Uterus (tissue), 4 donors: ENCODE measurements around the gene LRRC63. TPM values are rescaled to one million over a fixed set of nuclear protein-coding genes. Genes with fewer than 3 reads are reported as not detected.
"Not testable (repeated sequence)": the region's sequence is repeated elsewhere in the genome, so short reads cannot be mapped to it uniquely, and the experiment has no call there.

Source experiments
- DNase-seq, 2 donors: peaks; one replicate each; pipeline ENCODE4 v3.0.0-alpha.2; 2019 to 2020
- H3K27ac ChIP-seq, 2 donors: fragments of 200-600 bp; sonication (generic); 1 replicate in 1 of 2; 2 replicates in 1 of 2; pipeline ENCODE4 v1.5.1; 2016 to 2018
- H3K27me3 ChIP-seq, 2 donors: fragments of 200-600 bp; sonication (generic); one replicate each; pipeline ENCODE4 v1.5.1; 2018 to 2019; ENCODE audit warnings: control low read depth in 1 of 2
- H3K36me3 ChIP-seq, 2 donors: fragments of 200-600 bp; sonication (generic); one replicate each; pipeline ENCODE4 v1.5.1; 2019; ENCODE audit warnings: control low read depth in 1 of 2
- H3K4me1 ChIP-seq, 2 donors: fragments of 200-600 bp; sonication (generic); one replicate each; pipeline ENCODE4 v1.5.1; 2018 to 2019; ENCODE audit warnings: control low read depth in 1 of 2
- H3K4me3 ChIP-seq, 2 donors: fragments of 200-600 bp; sonication (generic); 1 replicate in 1 of 2; 2 replicates in 1 of 2; pipeline ENCODE4 v1.5.1; 2018 to 2019; ENCODE audit warnings: mild to moderate bottlenecking in 1 of 2
- H3K9me3 ChIP-seq, 2 donors: fragments of 200-600 bp; sonication (generic); one replicate each; pipeline ENCODE4 v1.5.1; 2019; ENCODE audit warnings: control low read depth in 1 of 2
- POLR2A ChIP-seq, 2 donors: fragments of 450-650 bp; IDR thresholded peaks; one replicate each; pipeline ENCODE4 v1.6.1; 2016; ENCODE audit warnings: antibody characterized with exemption in 2 of 2, mild to moderate bottlenecking in 1 of 2, moderate library complexity in 1 of 2
- intact Hi-C: fragments of 100-400 bp; cut with DNase I; formaldehyde crosslinking; loops from one replicate; pipeline ENCODE4 v1.15.1; 2023; ENCODE audit warnings: low total_unique reads
- total RNA-seq, 4 donors: library from RNA; depleted of rRNA in 3 of 4; stranded (reverse); fragments of >200 nt in 3 of 4; gene quantifications; one replicate each; pipeline versions ENCODE4 v1.1.0 to v1.2.4, GENCODE V29; 2014 to 2023
- TF ChIP-seq, protein P1 (sequence below), 4 experiments: fragments of 200-600 bp in 2 of 4; fragments of 450-650 bp in 2 of 4; sonication (generic) in 2 of 4; IDR thresholded peaks; one replicate each; pipeline ENCODE4 v1.5.1; 2016 to 2019; ENCODE audit warnings: antibody characterized with exemption in 4 of 4, mild to moderate bottlenecking in 2 of 4, moderate library complexity in 1 of 4
- donor health status: DM: yes; HTN: yes; CAD: no.

Gene LRRC63, protein sequence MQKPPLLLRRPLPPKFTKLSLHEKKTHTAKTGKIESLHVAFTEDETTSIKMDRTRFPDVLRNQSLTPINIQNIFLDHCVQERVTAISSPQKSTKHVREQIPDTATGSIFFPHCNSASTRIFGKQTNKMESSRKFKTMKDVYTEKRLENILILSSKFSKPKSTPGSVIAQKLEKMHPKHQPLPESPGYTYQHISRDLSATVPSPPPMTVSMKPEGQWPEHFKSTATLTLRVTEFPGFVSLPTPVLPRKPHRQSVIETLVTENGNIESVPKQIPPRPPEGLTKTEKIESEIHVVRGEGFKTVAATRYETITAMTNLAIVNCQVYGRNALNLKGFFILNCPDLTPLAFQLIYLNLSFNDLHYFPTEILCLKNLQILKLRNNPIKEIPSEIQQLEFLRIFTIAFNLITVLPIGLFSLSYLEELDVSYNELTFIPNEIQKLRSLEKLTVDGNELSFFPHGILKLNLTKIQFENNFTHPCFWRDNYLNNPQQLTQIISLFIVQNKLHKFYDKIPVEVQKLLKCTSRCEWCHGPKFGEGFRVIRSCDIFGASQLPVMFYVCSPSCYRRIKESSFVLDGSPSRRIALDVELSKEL
- total RNA-seq = 1 to 10 TPM in 1 of 4 donors, not detected in 3; 1.2 TPM

DNA sequence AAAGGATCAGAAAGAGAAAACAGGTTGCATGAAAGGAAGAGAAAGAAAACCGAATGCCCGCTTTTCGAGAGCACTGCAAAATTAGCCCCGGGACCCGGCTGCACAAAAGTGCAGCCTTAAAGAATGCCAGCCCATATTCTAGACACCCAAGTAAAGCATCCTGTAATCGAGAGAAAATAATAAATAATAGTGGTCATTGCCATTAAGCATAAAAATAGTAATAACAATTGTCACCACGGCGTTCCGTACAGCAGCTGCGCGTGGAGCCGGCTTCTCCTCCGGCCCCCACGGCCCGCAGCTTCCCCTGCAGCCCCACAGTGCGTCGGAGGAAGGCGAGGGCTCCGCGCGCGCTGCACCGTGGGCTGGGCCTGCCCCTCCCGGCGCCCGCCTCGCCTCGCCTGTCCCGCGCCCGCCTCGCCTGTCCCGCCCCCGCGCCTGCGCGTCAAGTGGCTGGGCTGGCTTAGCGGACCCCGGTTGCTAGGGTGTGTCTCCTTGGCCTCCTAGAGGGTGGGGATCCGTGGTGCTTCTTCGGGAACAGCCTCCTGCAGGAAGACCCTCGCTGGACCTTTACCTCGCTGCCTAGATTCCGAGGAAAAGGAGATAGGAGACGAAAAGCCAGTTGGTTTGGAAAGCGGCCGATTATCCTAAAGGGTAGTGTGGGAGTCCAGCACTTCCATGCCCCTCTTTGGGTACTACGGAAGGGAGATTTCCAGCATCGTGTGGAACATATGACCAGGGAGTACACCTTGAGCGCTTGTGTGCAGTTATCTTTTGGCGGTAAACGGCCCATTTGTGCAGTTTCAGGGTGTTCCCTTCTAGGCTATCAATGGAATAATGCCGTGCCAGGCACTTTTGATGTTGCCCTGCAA, at the start of gene LRRC63:
Gene LRRC63, plus strand, starts transcription at position 446 of the 869 bp plus-strand sequence. CDS start 1,107 bp downstream, outside the sequence.
- H3K4me3 ChIP-seq = peak within 1 kb of the TSS; percentile 25 to 35
- peaks cover 0 to 4% of the 10 kb centered on the region in 2 donors for H3K27me3 ChIP-seq
- DNase-seq = peak; percentile 50 to 55
- peak within 1 kb of the TSS in 1 of 2 donors; percentile 27 for H3K27ac ChIP-seq
- TF ChIP-seq POLR2A (IDR thresholded peaks at IDR 0.05) = peak in 1 of 2 donors; percentile 12
- TF ChIP-seq, protein P1, sequence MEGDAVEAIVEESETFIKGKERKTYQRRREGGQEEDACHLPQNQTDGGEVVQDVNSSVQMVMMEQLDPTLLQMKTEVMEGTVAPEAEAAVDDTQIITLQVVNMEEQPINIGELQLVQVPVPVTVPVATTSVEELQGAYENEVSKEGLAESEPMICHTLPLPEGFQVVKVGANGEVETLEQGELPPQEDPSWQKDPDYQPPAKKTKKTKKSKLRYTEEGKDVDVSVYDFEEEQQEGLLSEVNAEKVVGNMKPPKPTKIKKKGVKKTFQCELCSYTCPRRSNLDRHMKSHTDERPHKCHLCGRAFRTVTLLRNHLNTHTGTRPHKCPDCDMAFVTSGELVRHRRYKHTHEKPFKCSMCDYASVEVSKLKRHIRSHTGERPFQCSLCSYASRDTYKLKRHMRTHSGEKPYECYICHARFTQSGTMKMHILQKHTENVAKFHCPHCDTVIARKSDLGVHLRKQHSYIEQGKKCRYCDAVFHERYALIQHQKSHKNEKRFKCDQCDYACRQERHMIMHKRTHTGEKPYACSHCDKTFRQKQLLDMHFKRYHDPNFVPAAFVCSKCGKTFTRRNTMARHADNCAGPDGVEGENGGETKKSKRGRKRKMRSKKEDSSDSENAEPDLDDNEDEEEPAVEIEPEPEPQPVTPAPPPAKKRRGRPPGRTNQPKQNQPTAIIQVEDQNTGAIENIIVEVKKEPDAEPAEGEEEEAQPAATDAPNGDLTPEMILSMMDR (IDR thresholded peaks at IDR 0.05) = no peak
- intact Hi-C loops = no loop called here
- no peaks in the 10 kb centered on the region for H3K9me3 ChIP-seq
- H3K4me1 ChIP-seq = no peaks in the 10 kb centered on the region
- H3K36me3 ChIP-seq = no peaks in the 10 kb centered on the region

DNA sequence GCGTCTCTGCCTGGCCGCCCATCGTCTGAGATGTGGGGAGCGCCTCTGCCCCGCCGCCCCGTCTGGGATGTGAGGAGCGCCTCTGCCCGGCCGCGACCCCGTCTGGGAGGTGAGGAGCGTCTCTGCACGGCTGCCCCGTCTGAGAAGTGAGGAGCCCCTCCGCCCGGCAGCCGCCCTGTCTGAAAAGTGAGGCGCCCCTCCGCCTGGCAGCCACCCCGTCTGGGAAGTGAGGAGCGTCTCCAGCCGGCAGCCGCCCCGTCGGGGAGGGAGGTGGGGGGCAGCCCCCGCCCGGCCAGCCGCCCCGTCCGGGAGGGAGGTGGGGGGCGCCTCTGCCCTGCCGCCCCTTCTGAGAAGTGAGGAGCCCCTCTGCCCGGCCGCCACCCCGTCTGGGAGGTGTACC, 49.0 kb upstream of the LRRC63 start:
- H3K27me3 ChIP-seq, H3K4me1 ChIP-seq, H3K36me3 ChIP-seq, H3K4me3 ChIP-seq, H3K27ac ChIP-seq, intact Hi-C loops, DNase-seq, H3K9me3 ChIP-seq: not testable (repeated sequence)

DNA sequence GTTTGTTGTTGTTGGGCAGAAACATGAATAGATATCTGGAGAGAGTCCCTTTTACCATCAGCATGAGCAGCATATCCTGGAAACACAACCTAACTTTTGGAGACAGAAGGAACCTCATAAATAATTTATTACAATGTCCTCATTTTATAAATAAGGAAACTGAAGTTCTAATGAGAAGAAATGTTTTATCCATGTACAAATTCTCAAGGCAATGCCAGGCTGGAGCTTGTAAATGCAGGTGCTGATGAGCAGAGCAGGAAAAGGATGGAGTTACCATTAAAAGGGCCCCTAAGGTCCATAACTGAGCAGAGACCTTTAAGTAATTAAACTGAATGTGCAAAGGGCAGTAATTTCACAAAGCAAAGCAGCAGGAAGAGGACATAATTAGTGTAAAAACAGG, 47.1 kb upstream of the LRRC63 start:
- no peaks in the 10 kb centered on the region for H3K36me3 ChIP-seq
- no peaks in the 10 kb centered on the region for H3K9me3 ChIP-seq
- H3K4me3 ChIP-seq = no peak overlapping the region
- H3K4me1 ChIP-seq = no peaks in the 10 kb centered on the region
- intact Hi-C loops = no loop called here
- no peak for TF ChIP-seq POLR2A (IDR thresholded peaks at IDR 0.05)
- TF ChIP-seq, protein P1 (IDR thresholded peaks at IDR 0.05) = no peak
- no peaks in the 10 kb centered on the region for H3K27me3 ChIP-seq
- no peak overlapping the region for H3K27ac ChIP-seq
- no peak for DNase-seq

DNA sequence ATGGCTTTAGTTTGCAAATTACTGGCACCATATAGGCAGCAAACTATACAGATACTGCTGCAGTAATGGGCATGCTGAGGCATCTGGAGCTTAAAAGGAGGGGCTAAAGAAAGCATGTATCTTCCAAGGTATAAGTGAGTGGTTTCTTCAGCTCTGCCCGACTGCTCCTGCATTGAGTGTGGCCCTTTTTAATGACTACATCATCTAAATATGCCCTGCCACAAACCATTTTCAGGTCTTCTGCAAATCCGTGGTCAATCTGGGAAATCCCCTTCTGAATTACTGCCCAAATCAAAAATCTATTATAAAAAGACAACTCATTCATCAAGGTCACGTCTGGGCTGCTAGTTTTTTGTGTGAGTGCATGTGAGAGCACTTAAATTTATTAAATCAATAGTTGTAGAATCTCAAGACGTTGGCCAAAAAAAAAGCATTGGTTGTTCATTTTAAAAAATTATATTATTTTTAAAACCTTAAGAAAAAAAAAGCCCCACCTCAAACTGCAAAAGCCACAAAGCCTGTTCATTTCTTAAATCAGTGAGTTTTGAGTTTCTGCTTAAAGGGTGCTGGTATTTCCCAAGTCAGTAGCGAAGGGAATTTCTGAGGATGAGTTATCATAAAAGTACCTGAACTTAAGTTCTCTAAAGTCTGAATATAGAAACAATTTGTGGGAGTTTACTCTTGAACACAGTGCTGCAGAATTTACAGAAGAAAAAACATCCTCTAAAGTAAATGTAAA, 46.1 kb upstream of the LRRC63 start:
- intact Hi-C loops = no loop called here
- no peak for TF ChIP-seq POLR2A (IDR thresholded peaks at IDR 0.05)
- TF ChIP-seq, protein P1 (IDR thresholded peaks at IDR 0.05) = no peak
- Histone ChIP-seq H3K36me3 (no peaks in the 10 kb centered on the region), H3K4me3 (no peak overlapping the region), H3K27ac (no peak overlapping the region), H3K4me1 (no peaks in the 10 kb centered on the region), H3K27me3 (no peaks in the 10 kb centered on the region), H3K9me3 (no peaks in the 10 kb centered on the region)
- DNase-seq = no peak

DNA sequence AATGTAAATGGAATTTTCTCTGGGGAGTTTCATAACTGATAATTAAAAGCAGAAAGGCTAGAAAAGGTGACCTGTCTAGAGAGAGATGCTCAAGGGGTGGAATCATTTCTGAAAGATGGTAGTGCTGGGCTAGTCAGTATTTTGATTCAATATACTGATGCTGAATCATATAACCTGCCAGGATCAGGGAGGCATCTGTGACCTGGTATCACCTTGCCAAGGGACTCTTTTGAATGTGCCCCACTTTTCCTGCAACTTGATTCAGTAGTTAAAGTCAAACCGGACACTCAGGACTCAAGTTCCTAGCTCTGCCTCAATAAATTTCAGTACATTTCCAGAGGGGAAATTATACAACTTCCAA, 45.5 kb upstream of the LRRC63 start:
- no peaks in the 10 kb centered on the region for H3K4me1 ChIP-seq
- no peak overlapping the region for H3K4me3 ChIP-seq
- intact Hi-C loops = no loop called here
- TF ChIP-seq, protein P1 (IDR thresholded peaks at IDR 0.05) = no peak
- no peak for TF ChIP-seq POLR2A (IDR thresholded peaks at IDR 0.05)
- H3K27me3 ChIP-seq = no peaks in the 10 kb centered on the region
- no peak overlapping the region for H3K27ac ChIP-seq
- H3K9me3 ChIP-seq = no peaks in the 10 kb centered on the region
- no peak for DNase-seq
- H3K36me3 ChIP-seq = no peaks in the 10 kb centered on the region
